Measurements from ENCODE around the gene RGS6.

GRCh38 chr14:72177251-72177650 lies 245.0 kb downstream of the RGS6 start:
- TF ChIP-seq, protein P1, sequence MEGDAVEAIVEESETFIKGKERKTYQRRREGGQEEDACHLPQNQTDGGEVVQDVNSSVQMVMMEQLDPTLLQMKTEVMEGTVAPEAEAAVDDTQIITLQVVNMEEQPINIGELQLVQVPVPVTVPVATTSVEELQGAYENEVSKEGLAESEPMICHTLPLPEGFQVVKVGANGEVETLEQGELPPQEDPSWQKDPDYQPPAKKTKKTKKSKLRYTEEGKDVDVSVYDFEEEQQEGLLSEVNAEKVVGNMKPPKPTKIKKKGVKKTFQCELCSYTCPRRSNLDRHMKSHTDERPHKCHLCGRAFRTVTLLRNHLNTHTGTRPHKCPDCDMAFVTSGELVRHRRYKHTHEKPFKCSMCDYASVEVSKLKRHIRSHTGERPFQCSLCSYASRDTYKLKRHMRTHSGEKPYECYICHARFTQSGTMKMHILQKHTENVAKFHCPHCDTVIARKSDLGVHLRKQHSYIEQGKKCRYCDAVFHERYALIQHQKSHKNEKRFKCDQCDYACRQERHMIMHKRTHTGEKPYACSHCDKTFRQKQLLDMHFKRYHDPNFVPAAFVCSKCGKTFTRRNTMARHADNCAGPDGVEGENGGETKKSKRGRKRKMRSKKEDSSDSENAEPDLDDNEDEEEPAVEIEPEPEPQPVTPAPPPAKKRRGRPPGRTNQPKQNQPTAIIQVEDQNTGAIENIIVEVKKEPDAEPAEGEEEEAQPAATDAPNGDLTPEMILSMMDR (IDR thresholded peaks at IDR 0.05): no peak
- TF ChIP-seq POLR2A (IDR thresholded peaks at IDR 0.05): no peak
